DOHH2 (cell line): ENCODE measurements around the gene GPR42.

Experiments used
- EZH2phosphoT487 ChIP-seq: fragments of 200-600 bp; sonication (generic); IDR thresholded peaks from 2 replicates; pipeline ENCODE4 v1.6.1; 2017; ENCODE audit warnings: borderline replicate concordance, mild to moderate bottlenecking, antibody characterized with exemption, low read length, moderate library complexity, mixed read lengths
- TF ChIP-seq, protein P1 (sequence below): fragments of 200-600 bp; sonication (generic); IDR thresholded peaks from one replicate; pipeline ENCODE4 v1.5.1; 2014; ENCODE audit warnings: antibody characterized with exemption, mild to moderate bottlenecking, low read depth, low read length; ENCODE audit not compliant: poor library complexity, severe bottlenecking

DNA sequence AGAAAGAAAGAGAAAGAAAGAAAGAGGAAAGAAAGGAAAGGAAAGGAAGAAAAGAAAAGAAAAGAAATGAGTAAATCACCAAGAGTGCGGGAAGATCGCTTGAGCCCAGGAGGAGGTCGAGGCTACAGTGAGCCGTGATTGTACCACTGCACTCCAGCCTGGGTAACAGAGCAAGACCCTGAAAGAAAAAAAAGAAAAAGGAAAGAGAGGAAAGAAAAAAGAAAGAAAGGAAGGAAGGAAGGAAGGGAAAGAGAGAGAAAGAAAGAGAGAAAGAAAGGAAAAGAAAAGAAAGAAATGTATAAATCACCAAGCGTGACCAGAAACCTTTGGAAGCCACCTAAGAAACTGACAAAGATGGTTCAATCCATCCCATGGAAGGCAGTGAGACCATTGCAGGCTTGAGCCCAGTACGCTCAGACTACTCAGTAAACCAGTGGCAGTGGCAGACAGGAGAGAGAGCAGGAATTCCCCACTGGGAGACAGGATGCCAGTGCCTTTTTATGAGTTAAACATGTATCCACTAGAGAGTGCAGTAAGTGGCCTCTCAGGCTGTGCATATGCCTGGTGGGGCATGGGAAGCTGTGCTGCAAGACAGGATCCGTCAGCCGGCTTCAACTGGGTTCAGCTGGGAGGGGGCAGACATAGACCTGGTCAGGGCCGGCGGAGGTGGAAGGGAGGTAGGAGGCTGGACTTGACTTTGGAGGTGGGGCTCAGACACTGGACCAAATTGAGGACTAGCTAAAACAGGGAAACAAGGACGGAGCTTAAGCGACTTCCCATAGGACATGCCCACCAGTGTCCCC, 4.8 kb downstream of the GPR42 start:
- TF ChIP-seq, protein P1, sequence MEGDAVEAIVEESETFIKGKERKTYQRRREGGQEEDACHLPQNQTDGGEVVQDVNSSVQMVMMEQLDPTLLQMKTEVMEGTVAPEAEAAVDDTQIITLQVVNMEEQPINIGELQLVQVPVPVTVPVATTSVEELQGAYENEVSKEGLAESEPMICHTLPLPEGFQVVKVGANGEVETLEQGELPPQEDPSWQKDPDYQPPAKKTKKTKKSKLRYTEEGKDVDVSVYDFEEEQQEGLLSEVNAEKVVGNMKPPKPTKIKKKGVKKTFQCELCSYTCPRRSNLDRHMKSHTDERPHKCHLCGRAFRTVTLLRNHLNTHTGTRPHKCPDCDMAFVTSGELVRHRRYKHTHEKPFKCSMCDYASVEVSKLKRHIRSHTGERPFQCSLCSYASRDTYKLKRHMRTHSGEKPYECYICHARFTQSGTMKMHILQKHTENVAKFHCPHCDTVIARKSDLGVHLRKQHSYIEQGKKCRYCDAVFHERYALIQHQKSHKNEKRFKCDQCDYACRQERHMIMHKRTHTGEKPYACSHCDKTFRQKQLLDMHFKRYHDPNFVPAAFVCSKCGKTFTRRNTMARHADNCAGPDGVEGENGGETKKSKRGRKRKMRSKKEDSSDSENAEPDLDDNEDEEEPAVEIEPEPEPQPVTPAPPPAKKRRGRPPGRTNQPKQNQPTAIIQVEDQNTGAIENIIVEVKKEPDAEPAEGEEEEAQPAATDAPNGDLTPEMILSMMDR = no peak
- TF ChIP-seq EZH2phosphoT487 = no peak
